ENCODE measurements around the gene RDH13. TPM values are rescaled to one million over a fixed set of nuclear protein-coding genes. Genes with fewer than 3 reads are reported as not detected.

Gene RDH13
- total RNA-seq, 1 donor from 2014 or later, result 26.0 TPM

DNA sequence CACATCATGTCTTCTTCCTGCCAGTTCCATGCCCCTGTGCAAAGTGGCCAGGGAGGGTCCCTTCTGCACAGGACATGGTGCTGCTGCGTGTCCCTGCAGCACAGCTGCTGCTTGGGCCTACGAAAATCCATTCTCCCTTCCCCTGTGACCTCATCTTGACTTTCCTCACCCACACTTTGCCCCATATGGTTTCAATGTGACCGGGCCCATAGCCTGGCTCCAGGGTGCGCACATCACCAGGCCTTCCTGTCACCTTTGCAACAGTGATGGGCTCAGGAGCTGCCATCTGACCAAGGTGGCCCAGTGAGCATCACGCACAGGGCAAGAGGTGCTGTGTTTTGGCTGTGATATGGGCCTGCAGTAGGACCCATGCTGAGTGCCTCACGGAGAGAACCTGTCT lies 43.6 kb upstream of the RDH13 start:
- ATAC-seq (no peak), DNase-seq (no peak)
- intact Hi-C loops (cut with DNase I), result no loop called here
- Histone ChIP-seq H3K27ac (no peak overlapping the region), H3K4me3 (no peak overlapping the region), H3K36me3 (peaks cover 45% of the 10 kb centered on the region), H3K4me1 (no peaks in the 10 kb centered on the region), H3K27me3 (ENCODE audit: low read depth) (no peaks in the 10 kb centered on the region), H3K9me3 (peaks cover 5% of the 10 kb centered on the region)
- TF ChIP-seq CTCF (IDR thresholded peaks at IDR 0.05), result no peak

DNA sequence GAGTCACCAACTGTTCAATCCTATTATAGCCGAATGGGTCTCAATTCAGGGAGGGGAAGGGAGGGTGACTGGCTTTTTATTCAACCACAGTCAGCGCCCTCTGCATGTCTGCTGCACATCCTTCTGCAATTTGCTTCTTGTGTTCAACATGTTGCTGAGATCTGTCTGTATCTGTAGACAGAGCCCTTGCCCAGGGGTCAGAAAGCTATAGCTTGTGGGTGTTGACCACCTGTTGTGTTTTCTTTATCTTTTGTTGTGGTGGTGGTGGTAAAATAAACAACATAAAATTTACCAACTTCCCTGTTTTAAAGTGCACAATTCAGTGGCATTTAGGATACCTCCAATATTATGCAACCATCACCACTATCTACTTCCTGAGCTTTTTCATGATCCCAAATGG lies 42.3 kb upstream of the RDH13 start:
- DNase-seq (no peak), ATAC-seq (no peak)
- no peak overlapping the region for H3K4me3 ChIP-seq
- peaks cover 5% of the 10 kb centered on the region for H3K9me3 ChIP-seq
- H3K27ac ChIP-seq, result no peak overlapping the region
- no peak for TF ChIP-seq CTCF (IDR thresholded peaks at IDR 0.05)
- H3K4me1 ChIP-seq, result no peaks in the 10 kb centered on the region
- no peaks in the 10 kb centered on the region for H3K27me3 ChIP-seq (ENCODE audit: low read depth)
- intact Hi-C loops (cut with DNase I), result no loop called here
- peaks cover 54% of the 10 kb centered on the region for H3K36me3 ChIP-seq

DNA sequence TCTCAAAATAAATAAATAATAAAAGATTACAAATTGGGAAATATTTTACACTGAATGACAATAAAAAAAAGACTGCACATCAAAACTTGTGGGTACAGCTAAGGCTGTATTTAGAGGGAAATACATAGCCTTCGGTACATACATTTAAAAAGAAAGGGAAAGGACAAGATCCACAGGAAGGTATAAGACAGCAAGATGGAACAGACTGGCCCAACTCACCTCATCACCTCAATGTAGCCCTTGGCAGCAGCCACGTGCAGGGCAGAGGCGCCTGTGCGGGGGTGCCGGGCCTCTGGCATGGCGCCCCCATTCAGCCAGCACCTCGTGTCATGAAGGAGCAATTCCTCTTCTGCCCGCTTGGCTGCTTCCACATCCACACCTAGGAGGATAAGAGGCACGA lies 40.2 kb upstream of the RDH13 start:
- Histone ChIP-seq H3K4me3 (no peak overlapping the region), H3K27me3 (ENCODE audit: low read depth) (no peaks in the 10 kb centered on the region), H3K36me3 (peaks cover 58% of the 10 kb centered on the region), H3K4me1 (peaks cover 7% of the 10 kb centered on the region), H3K27ac (no peak overlapping the region), H3K9me3 (peaks cover 5% of the 10 kb centered on the region)
- DNase-seq, result no peak
- intact Hi-C loops (cut with DNase I), result no loop called here
- ATAC-seq, result no peak
- TF ChIP-seq CTCF (IDR thresholded peaks at IDR 0.05), result no peak

GRCh38 chr19:55101261-55101660 lies 38.3 kb upstream of the RDH13 start:
- Histone ChIP-seq H3K27me3 (ENCODE audit: low read depth) (no peaks in the 10 kb centered on the region), H3K4me1 (peaks cover 9% of the 10 kb centered on the region), H3K4me3 (no peak overlapping the region), H3K9me3 (peaks cover 5% of the 10 kb centered on the region), H3K27ac (no peak overlapping the region), H3K36me3 (peaks cover 64% of the 10 kb centered on the region)
- DNase-seq, result no peak
- TF ChIP-seq CTCF (IDR thresholded peaks at IDR 0.05), result no peak
- no peak for ATAC-seq
- intact Hi-C loops (cut with DNase I), result no loop called here

- peak; percentile 13 for TF ChIP-seq CTCF (IDR thresholded peaks at IDR 0.05)
- no peak overlapping the region for H3K27ac ChIP-seq
- H3K4me3 ChIP-seq, result no peak overlapping the region
- no peaks in the 10 kb centered on the region for H3K27me3 ChIP-seq (ENCODE audit: low read depth)
- intact Hi-C loops (cut with DNase I), result no loop called here
- DNase-seq, result no peak
- peaks cover 9% of the 10 kb centered on the region for H3K4me1 ChIP-seq
- H3K9me3 ChIP-seq, result peaks cover 5% of the 10 kb centered on the region
- peaks cover 74% of the 10 kb centered on the region for H3K36me3 ChIP-seq
- ATAC-seq, result peak in 1 of 2 donors; percentile 10
These were observed 36.9 kb upstream of the RDH13 start for GRCh38 chr19:55099557-55100506.

All from lower lobe of right lung (tissue), 2 donors.